H9 (cell line): Measurements from ENCODE around the gene MRPS6. TPM values are rescaled to one million over a fixed set of nuclear protein-coding genes. Genes with fewer than 3 reads are reported as not detected.

Experiments used
- DNase-seq: peaks from one replicate; pipeline ENCODE4 v3.0.0-alpha.2; 2017
- H2AFZ ChIP-seq: one replicate; pipeline ENCODE4 v1.6.1; 2013; ENCODE audit warnings: mild to moderate bottlenecking, low read length, control low read depth, moderate library complexity
- H2AK5ac ChIP-seq: 2 replicates; pipeline ENCODE4 v1.6.1; 2013; ENCODE audit warnings: low read length, control low read depth, mixed read lengths; ENCODE audit not compliant: insufficient read length
- H2BK120ac ChIP-seq: one replicate; pipeline ENCODE4 v1.6.1; 2013; ENCODE audit warnings: low read depth, mild to moderate bottlenecking, low read length, control low read depth, inconsistent platforms; ENCODE audit not compliant: poor library complexity, severe bottlenecking
- H2BK12ac ChIP-seq: 2 replicates; pipeline ENCODE4 v1.6.1; 2013; ENCODE audit warnings: low read length, control low read depth, mixed read lengths, low read depth; ENCODE audit not compliant: insufficient read length
- H2BK15ac ChIP-seq: 2 replicates; pipeline ENCODE4 v1.6.1; 2013; ENCODE audit warnings: low read depth, low read length, control low read depth
- H2BK20ac ChIP-seq: one replicate; pipeline ENCODE4 v1.6.1; 2013; ENCODE audit warnings: low read depth, mild to moderate bottlenecking, low read length, control low read depth, inconsistent platforms; ENCODE audit not compliant: poor library complexity, severe bottlenecking
- H2BK5ac ChIP-seq: 2 replicates; pipeline ENCODE4 v1.6.1; 2013; ENCODE audit warnings: low read length, control low read depth, mixed read lengths; ENCODE audit not compliant: insufficient read length
- H3K14ac ChIP-seq: 2 replicates; pipeline ENCODE4 v1.6.1; 2013; ENCODE audit warnings: low read length, control low read depth; ENCODE audit not compliant: insufficient read depth
- H3K18ac ChIP-seq: 2 replicates; pipeline ENCODE4 v1.6.1; 2013; ENCODE audit warnings: low read depth, mild to moderate bottlenecking, mixed read lengths, low read length, control low read depth; ENCODE audit not compliant: insufficient read length
- H3K23ac ChIP-seq: 2 replicates; pipeline ENCODE4 v1.6.1; 2013; ENCODE audit warnings: low read length, control low read depth, mixed read lengths, low read depth; ENCODE audit not compliant: insufficient read length
- H3K23me2 ChIP-seq: 2 replicates; pipeline ENCODE4 v1.6.1; 2013; ENCODE audit warnings: low read depth, mild to moderate bottlenecking, mixed read lengths, low read length, control low read depth; ENCODE audit not compliant: insufficient read length, poor library complexity, severe bottlenecking
- H3K27ac ChIP-seq: 2 replicates; pipeline ENCODE4 v1.5.1; 2013; ENCODE audit warnings: low read length, control low read depth, mixed read lengths, low read depth; ENCODE audit not compliant: insufficient read length
- H3K27me3 ChIP-seq: 2 replicates; pipeline ENCODE4 v1.6.1; 2013; ENCODE audit warnings: low read length, control low read depth, inconsistent platforms; ENCODE audit not compliant: insufficient read depth
- H3K4ac ChIP-seq: 2 replicates; pipeline ENCODE4 v1.6.1; 2013; ENCODE audit warnings: low read depth, mild to moderate bottlenecking, control low read depth, inconsistent platforms, low read length, moderate library complexity
- H3K4me1 ChIP-seq: 2 replicates; pipeline ENCODE4 v1.6.1; 2013; ENCODE audit warnings: low read length, control low read depth, inconsistent platforms; ENCODE audit not compliant: insufficient read depth
- H3K4me2 ChIP-seq: 2 replicates; pipeline ENCODE4 v1.6.1; 2013; ENCODE audit warnings: low read length, control low read depth, mixed read lengths; ENCODE audit not compliant: insufficient read length, insufficient read depth
- H3K56ac ChIP-seq: 2 replicates; pipeline ENCODE4 v1.6.1; 2013; ENCODE audit warnings: low read depth, mild to moderate bottlenecking, mixed read lengths, low read length, control low read depth; ENCODE audit not compliant: insufficient read length
- H3K79me1 ChIP-seq: 2 replicates; pipeline ENCODE4 v1.6.1; 2013; ENCODE audit warnings: low read depth, mild to moderate bottlenecking, moderate library complexity, low read length, control low read depth, inconsistent platforms; ENCODE audit not compliant: insufficient read depth, poor library complexity, severe bottlenecking
- H3K79me2 ChIP-seq: 2 replicates; pipeline ENCODE4 v1.6.1; 2013; ENCODE audit warnings: low read length, control low read depth, inconsistent platforms; ENCODE audit not compliant: insufficient read depth
- H3K9ac ChIP-seq: 2 replicates; pipeline ENCODE4 v1.6.1; 2013; ENCODE audit warnings: low read length, control low read depth, mixed read lengths; ENCODE audit not compliant: insufficient read length; ENCODE audit errors: extremely low read depth
- H3K9me3 ChIP-seq: one replicate; pipeline ENCODE4 v1.6.1; 2013; ENCODE audit warnings: low read depth, low read length, inconsistent platforms; ENCODE audit not compliant: control insufficient read depth
- H3T11ph ChIP-seq: one replicate; pipeline ENCODE4 v1.6.1; 2013; ENCODE audit warnings: mild to moderate bottlenecking, low read length, control low read depth, inconsistent platforms
- H4K20me1 ChIP-seq: one replicate; pipeline ENCODE4 v1.6.1; 2013; ENCODE audit not compliant: control insufficient read depth, insufficient read length, insufficient read depth
- H4K5ac ChIP-seq: 2 replicates; pipeline ENCODE4 v1.6.1; 2013; ENCODE audit warnings: low read depth, mild to moderate bottlenecking, mixed read lengths, low read length, control low read depth; ENCODE audit not compliant: insufficient read length
- H4K8ac ChIP-seq: replicated peaks from 2 replicates; pipeline ENCODE4 v1.6.1; 2013; ENCODE audit warnings: low read length, control low read depth, mixed read lengths, low read depth; ENCODE audit not compliant: insufficient read length
- H4K91ac ChIP-seq: 2 replicates; pipeline ENCODE4 v1.6.1; 2013; ENCODE audit warnings: low read depth, mild to moderate bottlenecking, moderate library complexity, mixed read lengths, low read length, control low read depth; ENCODE audit not compliant: insufficient read length
- H3K27ac Mint-ChIP-seq, 3 experiments: 2 replicates in 2 of 3; 3 replicates in 1 of 3; pipeline ENCODE4 v1.8.0; 2020 to 2021; ENCODE audit warnings: mixed read lengths in 3 of 3, mild to moderate bottlenecking in 1 of 3, moderate library complexity in 1 of 3
- H3K27me3 Mint-ChIP-seq: 2 replicates; pipeline ENCODE4 v1.8.0; 2021; ENCODE audit warnings: low read depth, mild to moderate bottlenecking, moderate library complexity, mixed read lengths
- H3K36me3 Mint-ChIP-seq, 3 experiments: 2 replicates in 2 of 3; 3 replicates in 1 of 3; pipeline ENCODE4 v1.8.0; 2020 to 2021; ENCODE audit warnings: low read depth in 3 of 3, mixed read lengths in 3 of 3; ENCODE audit not compliant: insufficient read depth in 1 of 3
- H3K4me1 Mint-ChIP-seq, 2 experiments: 2 replicates each; pipeline ENCODE4 v1.8.0; 2020; ENCODE audit warnings: mixed read lengths in 2 of 2
- H3K4me3 Mint-ChIP-seq, 2 experiments: 2 replicates in 1 of 2; 3 replicates in 1 of 2; pipeline ENCODE4 v1.8.0; 2020 to 2021; ENCODE audit warnings: mild to moderate bottlenecking in 2 of 2, mixed read lengths in 2 of 2, moderate library complexity in 1 of 2
- H3K9me3 Mint-ChIP-seq, 2 experiments: 2 replicates in 1 of 2; 3 replicates in 1 of 2; pipeline ENCODE4 v1.8.0; 2020; ENCODE audit warnings: mild to moderate bottlenecking in 2 of 2, mixed read lengths in 2 of 2, moderate library complexity in 1 of 2
- WGBS: extraction: QIAGEN DNeasy Blood & Tissue Kit; methylation state at CpG from one replicate; pipeline ENCODE4 v1.1.7; 2013; ENCODE audit warnings: missing lambda C conversion rate, low lambda C conversion rate, mixed read lengths; ENCODE audit not compliant: insufficient read length; ENCODE audit errors: extremely low coverage; 5-methylcytosine and 5-hydroxymethylcytosine counted together
- total RNA-seq: library from RNA; stranded (reverse); gene quantifications from 2 replicates; pipeline ENCODE4 v1.2.1, GENCODE V29; 2021
- TF ChIP-seq, protein P1 (sequence below): fragments of 200-600 bp; sonication (generic); conservative IDR thresholded peaks from 3 replicates; pipeline ENCODE4 v1.8.0; 2021; ENCODE audit warnings: antibody characterized with exemption, mild to moderate bottlenecking

The MRPS6 gene
- total RNA-seq, 1 experiment from 2014 or later = 83.2 TPM

DNA sequence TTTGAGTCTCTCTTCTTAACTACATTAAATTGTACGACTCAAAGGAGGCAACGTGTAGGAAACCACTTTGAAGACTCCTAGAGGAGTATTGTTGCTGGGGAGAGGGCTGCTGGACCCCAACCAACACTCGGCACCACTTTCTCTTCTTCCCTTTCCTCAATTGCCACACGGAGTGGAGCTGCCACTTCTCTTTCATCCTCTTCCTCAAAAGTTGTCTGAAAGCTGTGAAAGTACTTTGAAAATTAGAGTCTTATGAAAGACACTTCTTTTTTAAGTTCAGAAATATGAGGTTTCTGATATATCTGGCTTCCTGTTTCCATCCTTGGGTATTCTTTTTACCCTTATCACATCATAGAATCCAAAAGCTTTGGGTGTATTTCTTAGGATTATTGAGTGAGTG is 59.5 kb downstream of the MRPS6 start:
- Mint-ChIP-seq H3K27me3 (no peaks in the 10 kb centered on the region), H3K4me3 (no peak overlapping the region), H3K27ac (no peak overlapping the region), H3K9me3 (peaks cover 4 to 14% of the 10 kb centered on the region in 2 experiments), H3K36me3 (peaks cover 44 to 56% (median 55%) of the 10 kb centered on the region in 3 experiments), H3K4me1 (peaks cover 52 to 57% of the 10 kb centered on the region in 2 experiments)
- Histone ChIP-seq H2AK5ac (no peak overlapping the region), H3K56ac (no peak overlapping the region), H3K9me3 (no peaks in the 10 kb centered on the region), H3K14ac (no peak overlapping the region), H2AFZ (no peak overlapping the region), H3K27ac (no peak overlapping the region), H3K4me1 (peaks cover 29% of the 10 kb centered on the region), H3K23me2 (no peaks in the 10 kb centered on the region), H3K9ac (no peak overlapping the region), H4K5ac (no peak overlapping the region), H2BK120ac (no peak overlapping the region), H3K27me3 (no peaks in the 10 kb centered on the region), H2BK15ac (no peak overlapping the region), H3K79me2 (peaks cover 13% of the 10 kb centered on the region; the same call in 1 of the 2 replicates), H3K79me1 (peaks cover 5% of the 10 kb centered on the region), H4K91ac (no peak overlapping the region), H3K4ac (no peak overlapping the region), H3T11ph (no peak overlapping the region), H3K4me2 (no peak overlapping the region), H4K20me1 (no peaks in the 10 kb centered on the region), H3K23ac (no peak overlapping the region), H4K8ac (no peak overlapping the region), H2BK5ac (no peak overlapping the region), H2BK12ac (no peak overlapping the region), H3K18ac (no peak overlapping the region), H2BK20ac (no peak overlapping the region)
- no peak for DNase-seq
- WGBS = no CpG with 5 or more reads among the region's 4 CpGs
- TF ChIP-seq, protein P1, sequence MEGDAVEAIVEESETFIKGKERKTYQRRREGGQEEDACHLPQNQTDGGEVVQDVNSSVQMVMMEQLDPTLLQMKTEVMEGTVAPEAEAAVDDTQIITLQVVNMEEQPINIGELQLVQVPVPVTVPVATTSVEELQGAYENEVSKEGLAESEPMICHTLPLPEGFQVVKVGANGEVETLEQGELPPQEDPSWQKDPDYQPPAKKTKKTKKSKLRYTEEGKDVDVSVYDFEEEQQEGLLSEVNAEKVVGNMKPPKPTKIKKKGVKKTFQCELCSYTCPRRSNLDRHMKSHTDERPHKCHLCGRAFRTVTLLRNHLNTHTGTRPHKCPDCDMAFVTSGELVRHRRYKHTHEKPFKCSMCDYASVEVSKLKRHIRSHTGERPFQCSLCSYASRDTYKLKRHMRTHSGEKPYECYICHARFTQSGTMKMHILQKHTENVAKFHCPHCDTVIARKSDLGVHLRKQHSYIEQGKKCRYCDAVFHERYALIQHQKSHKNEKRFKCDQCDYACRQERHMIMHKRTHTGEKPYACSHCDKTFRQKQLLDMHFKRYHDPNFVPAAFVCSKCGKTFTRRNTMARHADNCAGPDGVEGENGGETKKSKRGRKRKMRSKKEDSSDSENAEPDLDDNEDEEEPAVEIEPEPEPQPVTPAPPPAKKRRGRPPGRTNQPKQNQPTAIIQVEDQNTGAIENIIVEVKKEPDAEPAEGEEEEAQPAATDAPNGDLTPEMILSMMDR = no peak
